Activated naive CD4-positive, alpha-beta T cell treated with anti-CD3 and anti-CD28 coated beads, Interleukin-2, amount 50 U/mL, for 16 hours (primary cell): ENCODE measurements around the gene PRKD2.

ENCODE experiments used
- DNase-seq: peaks from one replicate; pipeline ENCODE4 v3.0.0-alpha.2; 2020

PRKD2 gene

DNA sequence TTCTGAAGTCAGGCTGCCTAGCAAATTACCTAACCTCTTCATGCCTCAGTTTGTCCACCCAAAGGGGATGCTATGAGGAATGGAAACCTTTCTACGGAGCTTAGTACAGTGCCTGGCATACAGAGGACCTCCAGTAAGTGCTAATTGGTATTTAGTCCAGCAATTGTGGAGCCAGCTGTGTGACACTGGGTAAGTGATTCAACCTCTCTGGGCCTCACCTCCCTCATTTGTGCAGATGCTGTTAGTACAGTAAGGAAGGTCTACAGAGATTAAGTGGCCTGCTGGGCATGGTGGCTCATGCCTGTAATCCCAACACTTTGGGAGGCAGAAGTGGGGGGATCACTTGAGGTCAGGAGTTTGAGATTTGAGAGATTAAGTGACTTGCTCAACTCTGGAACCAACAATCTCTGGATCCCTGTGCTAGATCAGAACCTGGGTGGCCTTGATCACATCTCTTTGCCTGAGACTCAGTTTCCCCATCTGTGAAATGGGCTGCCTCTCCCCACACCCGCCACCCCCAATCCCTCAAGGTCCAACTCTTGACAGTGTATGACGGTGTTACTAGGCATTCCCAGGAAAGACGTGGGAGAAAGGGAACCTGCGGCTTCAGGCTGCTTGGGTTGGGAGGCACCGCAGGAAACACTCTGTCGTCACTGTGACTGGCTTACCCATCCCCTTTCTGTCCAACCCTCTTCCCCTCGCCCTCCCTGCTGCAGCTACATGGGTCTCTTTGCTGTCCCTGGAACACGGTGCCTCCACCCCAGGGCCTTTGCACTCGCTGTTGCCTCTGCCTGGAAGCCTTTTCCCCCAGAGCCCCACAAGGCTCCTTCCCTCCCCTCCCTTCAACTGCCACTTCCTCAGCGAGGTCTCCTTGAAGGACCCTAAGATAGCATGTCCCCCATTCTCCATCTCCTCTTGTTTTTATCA lies 18.3 kb downstream of the PRKD2 start:
- DNase-seq = no peak

DNA sequence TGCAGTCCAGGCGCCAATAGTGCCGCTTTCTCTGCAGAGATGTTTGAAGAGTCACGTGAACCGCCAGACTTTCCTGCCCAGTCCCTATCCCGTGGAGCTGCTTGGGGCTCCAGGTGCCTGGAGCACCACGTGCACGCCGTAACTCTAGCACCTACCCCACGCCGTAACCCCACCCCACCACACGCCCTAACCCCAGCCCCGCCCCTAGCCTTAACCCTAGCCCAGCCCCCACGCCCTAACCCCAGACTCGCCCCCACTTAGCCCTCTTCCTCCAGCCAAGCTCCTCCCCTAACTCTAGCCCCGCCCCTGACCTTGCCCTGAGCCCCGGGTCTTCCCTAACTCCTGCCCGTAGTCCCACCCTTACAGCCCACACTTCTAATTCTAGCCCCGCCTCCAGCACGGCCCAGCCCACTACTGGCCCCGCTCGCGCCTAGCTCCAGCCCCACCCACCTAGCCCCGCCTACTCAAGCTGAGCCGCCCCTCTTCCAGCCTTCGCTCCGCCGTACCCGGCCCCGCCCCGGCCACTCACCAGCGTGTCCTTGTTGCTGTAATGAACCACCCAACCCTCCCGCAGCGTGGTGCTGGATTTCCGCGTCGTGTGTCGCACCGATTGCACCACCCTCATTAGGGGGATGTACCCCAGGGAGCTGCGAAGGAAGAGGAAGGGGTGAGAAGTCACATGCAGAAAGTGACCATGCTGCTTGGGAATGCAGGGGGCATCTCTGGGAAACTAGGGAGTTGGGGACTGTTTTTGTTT lies 19.5 kb downstream of the PRKD2 start:
- DNase-seq = no peak

DNA sequence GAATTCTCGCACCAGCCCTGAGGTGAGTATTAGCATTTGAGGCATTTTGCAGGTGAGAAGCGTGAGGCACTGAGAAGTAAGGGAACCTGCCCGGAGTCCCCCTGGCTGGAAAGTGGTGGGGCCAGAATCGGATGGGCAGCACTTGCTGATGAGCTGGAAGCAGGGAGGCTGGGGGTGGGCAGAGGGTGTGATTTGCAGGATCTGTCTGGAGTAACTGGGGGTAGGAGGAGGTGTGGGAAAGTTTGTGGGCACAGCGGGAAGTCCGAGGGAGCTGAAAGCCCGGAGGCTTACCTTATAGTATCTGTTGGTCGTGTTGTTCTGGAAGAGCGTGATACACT lies 20.1 kb downstream of the PRKD2 start:
- DNase-seq = no peak

DNA sequence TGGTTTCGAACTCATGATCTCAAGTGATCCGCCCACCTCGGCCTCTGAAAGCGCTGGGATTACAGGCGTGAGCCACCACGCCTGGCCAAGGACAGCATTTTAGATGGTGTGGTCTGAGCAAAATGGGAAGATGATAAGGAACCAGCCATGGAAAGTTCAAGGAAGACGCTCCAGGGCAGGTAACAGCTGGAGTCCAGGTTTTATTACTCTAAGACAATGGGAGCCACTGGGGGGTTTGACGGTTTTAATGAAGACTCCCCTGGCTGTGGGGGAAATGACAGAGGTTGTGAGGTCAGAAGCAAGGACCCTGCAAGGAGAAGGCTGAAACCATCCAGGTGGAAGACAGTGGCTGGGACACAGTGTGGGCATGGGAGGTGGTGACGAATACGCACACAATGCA lies 20.9 kb downstream of the PRKD2 start:
- no peak for DNase-seq

DNA sequence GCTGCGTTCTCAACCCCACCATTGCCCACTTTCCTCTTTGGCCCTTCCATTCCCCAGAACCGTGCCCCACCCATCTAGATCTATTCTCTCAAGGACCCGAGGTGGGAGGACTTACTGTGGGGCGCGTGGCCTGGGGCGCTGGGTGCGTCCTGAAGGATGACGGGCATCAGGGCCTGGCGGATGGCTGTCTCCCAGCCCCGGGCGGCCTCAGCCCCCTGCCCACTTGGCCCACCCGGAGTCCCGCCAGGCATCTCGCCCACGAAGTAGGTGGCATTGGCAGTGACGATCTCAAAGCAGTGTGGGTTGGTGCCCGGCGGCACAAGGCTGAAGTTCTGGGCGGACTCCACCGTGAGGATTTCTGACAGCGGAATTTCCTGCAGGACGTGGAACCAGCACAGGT lies 23.2 kb downstream of the PRKD2 start:
- no peak for DNase-seq

DNA sequence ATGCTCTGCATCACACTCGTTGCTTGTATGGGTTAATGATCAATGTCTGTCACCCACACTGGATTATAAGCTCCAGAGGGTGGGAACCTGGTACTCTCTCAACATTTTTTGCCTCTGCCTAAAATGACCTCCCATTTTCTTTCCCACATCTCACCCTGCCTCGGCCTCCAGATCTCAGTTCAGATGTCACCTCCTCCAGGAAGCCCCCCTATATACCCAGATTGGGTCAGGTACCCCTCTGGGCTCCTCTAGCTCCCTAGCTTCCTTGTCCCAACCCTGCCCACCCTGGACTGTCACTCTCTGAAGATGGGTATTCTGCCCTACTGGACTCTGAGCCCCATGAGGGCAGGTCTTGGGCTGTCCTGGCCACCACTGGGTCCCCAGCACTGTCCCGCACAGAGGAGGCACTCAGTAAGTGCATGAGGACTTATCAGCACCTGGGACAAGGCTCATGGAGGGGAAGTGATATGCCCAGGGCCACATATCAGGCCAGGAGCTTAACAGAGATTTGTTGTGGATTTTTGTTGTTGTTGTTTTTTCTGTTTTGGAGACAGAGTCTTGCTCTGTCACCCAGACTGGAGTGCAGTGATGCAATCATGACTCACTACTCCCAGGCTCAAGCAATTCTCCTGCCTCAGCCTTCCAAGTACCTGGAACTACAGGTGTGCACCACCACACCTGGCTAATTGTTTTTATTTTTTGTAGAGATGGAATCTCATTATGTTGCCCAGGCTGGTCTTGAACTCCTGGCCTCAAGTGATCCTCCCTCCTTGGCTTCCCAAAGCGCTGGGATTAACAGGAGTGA lies 23.8 kb downstream of the PRKD2 start:
- DNase-seq = no peak

DNA sequence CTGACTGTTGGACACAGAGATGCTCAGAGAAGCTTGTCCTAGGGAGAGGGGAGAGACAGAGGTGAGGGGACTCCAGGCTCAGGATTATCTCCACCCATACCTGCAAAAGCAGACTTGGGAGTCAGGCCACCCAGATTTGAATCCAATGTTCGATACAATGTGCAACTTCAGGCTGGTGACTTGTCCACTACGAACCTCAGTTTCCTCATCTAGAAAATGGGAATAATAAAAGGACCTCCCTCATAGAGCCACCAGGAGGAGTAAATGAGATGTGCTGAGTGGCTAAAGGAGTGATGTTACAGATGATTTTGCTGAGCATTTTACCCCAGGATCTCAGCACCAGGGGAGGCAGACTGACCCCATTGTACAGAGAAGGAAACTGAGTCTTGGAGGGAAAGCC lies 25.0 kb downstream of the PRKD2 start:
- no peak for DNase-seq

DNA sequence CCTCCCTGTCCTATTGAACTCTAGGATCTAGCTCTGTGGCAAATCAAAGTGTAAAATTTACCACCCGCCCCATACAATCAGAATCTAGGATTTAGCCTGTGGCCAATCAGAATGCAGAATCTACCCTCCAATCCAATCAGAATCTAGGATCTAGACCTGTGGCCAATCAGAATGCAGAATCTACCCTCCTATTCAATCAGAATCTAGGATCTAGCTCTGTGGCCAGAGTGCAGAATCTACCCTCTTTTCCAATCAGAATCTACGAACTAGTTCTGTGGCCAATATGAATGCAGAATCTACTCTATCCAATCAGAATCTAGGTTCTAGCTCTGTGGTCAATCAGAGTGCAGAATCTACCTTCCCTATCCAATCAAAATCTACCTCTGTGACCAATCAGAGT lies 25.8 kb downstream of the PRKD2 start:
- no peak for DNase-seq

DNA sequence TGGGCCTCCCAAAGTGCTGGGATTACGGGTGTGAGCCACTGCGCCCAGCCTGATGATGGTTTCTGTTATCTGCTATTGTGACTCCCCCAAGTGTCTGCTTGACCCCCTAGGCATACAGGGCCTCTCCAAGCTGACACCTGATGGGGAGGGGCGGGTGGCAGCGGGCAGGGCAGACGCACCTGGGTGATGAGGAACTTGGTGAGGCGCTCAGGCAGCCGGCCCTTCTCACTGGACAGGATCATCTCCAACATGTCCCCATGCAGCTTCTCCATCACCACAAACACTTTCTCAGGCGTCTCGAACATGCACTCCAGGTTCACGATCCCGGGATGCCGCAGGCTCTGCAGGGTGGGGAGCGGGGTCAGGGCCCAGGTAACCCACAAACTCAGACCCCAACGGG lies 27.6 kb downstream of the PRKD2 start:
- no peak for DNase-seq

DNA sequence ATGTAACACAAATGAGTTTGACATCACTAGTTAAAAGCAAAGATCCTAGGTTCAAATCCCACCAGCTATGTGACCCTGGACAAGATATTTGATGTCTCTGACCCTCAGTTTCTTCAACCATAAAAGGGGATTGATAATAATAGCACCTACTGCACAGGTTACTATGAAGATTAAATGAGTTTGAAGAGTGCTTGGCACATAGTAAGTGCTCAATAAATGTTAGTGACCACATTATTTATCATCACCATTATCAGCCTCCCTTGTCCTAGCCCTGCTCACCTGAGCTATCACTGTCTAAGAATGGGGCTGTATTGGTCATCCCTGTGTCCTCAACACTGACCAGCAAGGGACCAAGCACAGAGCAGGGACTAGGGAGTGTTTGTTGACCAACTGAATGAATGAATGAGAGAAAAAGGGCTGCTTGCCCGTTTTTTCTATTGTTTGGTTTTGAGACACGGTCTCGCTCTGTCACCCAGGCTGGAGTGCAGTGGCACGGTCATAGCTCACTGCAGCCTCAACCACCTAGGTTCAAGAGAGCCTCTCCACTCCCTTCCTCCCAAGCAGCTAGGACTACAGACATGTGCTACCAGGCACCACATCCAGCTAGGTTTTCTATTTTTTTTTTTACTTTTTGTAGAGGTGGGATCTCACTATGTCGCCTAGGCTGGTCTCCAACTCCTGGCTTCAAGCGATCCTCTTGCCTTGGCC lies 29.3 kb downstream of the PRKD2 start:
- no peak for DNase-seq

DNA sequence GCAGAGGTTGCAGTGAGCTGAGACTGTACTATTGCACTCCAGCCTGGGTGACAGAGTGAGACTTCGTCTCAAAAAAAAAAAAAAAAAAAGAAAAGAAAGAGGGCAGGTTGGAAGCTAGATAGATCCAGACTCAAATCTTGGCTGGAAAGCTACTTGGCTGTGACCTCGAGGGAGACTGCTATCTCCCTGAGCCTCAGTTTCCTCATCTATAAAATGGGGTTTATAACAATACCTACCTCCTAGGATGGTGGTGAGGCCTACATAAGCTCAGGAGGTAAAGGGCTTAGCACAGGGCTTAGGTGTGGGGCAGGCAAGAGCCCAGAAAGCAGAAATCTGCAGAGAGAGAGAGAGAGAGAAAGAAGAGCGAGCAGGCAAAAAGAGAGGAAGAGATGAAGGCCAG lies 31.7 kb downstream of the PRKD2 start:
- no peak for DNase-seq

DNA sequence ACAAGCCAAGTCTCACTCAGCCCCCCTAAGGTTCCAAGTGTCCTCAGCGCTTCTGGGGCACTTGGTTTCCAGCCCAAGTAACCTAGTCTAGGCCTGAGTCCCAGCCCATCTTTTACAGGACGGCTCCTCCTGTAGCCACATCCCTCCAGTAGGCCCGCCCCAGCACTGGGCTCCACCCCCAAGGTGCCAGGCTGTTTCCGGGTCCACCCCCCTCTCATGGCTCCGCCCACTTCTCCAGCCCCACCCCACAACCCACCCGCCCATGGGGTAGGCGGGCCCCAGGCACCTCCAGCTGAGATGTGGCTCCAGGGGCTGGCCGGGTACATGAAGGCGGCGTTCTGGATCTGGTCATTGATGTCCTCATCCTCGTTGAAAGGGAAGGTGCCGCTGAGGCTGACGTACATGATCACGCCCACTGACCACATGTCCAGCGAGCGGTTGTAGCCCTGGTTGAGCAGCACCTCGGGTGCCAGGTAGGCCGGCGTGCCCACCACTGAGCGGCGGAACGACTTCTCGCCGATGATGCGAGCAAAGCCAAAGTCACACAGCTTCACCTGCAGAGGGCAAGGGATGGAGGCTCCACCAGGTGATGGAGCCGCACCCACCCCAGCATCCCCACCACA lies 38.7 kb downstream of the PRKD2 start:
- peak; percentile 67 for DNase-seq

DNA sequence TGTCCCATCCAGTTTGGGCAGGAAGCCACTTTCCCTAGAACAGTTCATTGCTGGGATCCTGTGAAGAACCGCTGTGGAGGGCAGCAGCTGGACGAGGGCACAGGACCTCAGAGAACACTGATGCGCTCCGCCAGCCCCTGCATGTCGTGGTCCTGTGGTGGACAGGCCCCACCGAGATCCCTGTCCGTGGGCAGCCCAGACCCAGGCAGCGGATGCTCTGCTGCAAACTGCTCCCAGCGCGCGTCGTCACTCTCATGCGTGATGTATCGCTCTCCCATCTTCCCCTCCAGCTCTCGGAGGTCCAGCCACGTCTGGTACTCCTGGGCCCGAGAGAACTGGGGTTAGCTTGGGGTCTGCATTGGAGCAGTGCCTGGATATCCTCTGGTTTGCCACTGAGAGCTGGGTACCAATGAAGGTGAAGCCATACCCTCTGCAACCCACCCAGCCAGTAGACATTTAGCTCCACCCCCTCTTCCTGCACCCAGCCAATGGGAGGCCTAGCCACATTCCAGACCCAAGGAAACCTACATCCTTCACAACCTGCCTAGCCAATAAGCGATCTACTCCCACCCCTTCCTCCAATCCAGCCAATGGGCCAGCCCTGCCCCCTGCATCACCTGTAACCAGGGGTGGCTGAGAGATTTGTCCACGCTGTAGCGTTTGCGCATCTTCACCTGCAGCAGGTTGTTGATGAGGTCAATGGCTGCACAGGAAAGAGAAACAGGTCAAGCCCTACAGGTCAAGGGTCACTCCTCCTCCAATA lies 42.3 kb downstream of the PRKD2 start:
- DNase-seq = no peak

DNA sequence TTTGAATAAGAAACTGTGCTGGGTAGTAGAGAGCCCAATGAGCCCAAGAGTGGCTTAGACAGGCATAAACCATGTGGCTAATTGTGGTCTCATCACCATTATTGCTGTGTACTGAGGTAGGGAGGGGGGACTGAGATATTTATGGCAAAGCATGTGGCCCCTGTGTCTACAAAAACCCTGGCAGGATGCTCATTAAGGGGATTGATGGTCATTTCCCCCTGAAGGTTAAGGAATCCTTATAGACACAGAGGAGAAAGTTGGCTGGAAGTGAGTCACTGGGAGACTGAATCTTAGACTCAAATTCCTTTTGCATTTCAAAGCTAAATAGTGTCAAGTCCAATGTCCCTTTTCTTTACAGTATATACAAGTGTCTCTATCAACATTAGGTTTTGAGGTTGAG lies 46.1 kb downstream of the PRKD2 start:
- no peak for DNase-seq

DNA sequence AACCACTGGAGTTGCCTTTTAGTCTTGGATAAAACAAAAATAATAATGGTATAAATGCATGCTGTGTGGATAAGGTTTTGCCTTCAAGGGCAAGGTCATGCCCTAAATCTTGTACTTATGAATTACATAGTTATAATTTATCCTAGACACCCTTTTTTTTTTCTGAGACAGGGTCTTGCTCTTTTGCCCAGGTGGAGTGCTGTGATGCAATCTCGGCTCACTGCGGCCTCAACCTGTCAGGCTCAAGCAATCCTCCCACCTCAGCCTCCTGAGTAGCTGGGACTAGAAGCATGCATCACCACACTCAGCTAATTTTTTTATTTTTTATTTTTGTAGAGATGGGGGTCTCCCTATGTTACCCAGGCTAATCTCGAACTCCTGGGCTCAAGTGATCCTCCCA lies 48.3 kb downstream of the PRKD2 start:
- DNase-seq = no peak

DNA sequence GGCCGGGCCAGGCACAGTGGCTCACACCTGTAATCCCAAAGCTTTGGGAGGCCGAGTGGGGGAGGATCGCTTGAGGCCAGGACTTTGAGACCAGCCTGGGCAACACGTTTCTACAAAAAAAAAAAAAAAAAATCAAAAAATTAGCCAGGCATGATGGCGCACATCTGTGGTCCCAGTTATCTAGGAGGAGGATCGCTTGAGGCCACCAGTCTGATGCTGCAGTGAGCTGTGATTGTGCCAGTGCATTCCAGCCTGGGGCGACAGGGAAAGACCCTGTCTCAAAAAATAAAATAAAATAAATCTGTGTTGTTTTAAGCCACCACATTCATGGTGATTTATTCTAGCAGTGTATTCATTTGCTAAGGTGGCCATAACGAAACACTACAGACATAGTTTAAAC lies 51.8 kb downstream of the PRKD2 start:
- no peak for DNase-seq

DNA sequence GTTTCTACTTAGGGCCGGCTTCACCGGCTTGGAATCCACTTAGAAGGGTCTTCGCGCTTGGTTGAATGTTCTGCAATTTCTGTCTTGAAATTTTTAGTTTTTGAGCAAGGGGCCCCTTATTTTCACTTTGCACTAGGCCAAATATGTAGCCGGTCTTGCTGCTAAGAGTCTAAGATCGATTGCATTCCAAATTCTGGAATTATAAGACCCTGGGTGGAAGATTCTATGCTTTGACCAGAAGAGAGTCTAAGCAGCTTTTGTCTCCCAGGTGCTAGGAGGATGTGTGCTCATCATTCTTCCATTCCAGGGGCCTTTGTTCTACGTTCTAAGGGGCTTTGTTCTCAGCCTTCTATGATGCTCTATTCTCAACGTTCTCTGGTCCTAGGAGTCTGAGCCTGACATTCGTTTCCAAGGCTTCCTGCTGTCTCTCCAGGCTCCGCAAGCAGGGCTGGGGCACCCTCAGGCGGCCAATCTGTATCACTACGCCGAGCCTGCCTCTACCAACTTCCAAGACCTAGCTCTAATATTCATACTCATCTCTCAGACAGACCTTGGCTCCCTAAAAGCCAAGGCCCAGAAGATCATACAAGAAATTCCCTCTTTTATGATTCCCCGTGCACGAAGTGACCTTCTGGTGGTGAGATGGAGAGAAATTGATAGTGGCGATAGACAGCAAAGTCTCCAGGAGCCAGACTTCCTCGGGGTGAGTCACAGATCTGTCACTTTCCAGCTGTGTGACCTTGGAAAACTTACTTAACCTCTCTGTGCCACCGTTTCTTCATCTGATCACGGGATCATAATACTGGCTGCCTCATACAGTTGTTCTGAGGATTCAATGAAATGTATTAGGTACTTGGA lies 55.0 kb downstream of the PRKD2 start:
- peak; percentile 79 for DNase-seq

DNA sequence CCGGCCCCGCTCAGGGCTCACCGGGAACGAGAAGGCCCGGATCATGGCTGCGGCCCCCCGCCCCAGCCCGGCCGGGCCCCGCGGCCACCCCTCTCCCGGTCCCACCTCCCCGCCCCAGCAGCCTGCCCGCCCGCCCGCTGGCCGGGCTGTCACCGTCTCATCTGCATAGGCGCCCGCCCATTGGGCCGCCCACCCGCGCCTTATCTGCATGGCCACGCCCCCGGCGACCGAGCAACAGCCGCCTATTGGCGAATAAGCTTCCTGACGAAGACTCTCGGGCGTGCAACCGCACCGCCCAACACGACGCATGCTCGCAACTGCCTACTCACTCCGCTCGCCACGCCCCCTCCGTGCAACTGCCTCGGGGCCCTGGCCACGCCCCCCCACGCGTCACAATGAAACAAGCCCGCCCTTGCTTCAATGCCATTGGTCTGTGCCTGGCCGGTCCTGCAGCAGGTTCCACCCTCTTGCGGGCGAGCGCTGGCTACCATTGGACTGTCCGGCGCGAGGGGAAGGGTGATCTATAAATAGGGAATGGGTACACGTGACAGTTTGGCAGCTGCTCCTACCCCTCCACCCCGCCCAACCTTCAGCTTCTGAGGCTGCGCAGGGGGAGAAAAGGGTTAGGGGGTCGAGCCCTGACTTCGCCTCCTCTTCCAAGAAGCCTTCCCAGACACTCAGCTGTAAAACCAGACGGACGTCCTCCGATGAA lies 55.7 kb downstream of the PRKD2 start, which contains the start of gene DACT3:
TSS of gene DACT3 (minus strand) at position 163 of the 712 bp plus-strand sequence. CDS start at position 45, 118 bp downstream.
- DNase-seq = peak; percentile 100

DNA sequence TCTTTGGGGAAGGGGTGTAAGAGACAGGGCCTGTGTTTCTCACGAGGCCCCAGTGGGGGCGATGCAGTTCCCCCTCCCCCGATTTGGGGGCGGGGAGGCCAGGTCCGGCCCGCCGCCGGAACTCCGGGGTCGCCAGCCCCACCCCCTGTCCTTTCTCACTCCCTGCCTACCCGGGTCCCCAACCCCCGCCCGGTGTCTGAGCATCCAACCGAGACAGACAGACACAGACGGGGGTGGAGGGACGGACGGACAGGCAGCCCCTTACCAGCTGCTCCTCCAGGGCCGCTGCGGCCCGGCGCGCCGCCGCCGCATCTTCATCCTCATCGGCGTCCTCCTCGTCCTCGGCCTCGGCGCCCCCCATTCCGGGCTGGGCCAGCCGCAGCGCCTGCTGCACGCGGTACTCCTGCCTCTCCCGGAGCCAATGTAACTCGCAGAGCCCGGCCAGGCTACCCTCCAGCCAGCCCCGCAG lies 56.3 kb downstream of the PRKD2 start:
- DNase-seq = no peak
